H4 (cell line): ENCODE results near the gene PXK. TPM values are rescaled to one million over a fixed set of nuclear protein-coding genes. Genes with fewer than 3 reads are reported as not detected.
"Not testable (repeated sequence)": the region's sequence is repeated elsewhere in the genome, so short reads cannot be mapped to it uniquely, and the experiment has no call there.

Source experiments
- DNase-seq: peaks from one replicate; pipeline ENCODE4 v3.0.0-alpha.2; 2015; ENCODE audit warnings: low spot score
- total RNA-seq: library from RNA; depleted of rRNA; stranded (reverse); fragments of >200 nt; shearing (Covaris generic); gene quantifications from 2 replicates; pipeline ENCODE4 v1.2.3, GENCODE V29; 2014; rRNA removed

PXK gene
- total RNA-seq = 41.7 and 48.8 TPM in 2 replicates

GRCh38 chr3:58332575-58333188 is at the start of gene PXK:
Gene PXK, plus strand, starts transcription at chr3:58332892. Its CDS starts 97 bp downstream, at chr3:58332989.
- peak; percentile 28 for DNase-seq

GRCh38 chr3:58285334-58285733 is 47.4 kb upstream of the PXK start:
- DNase-seq = no peak

- DNase-seq = no peak
Measured at GRCh38 chr3:58287354-58287753, 45.3 kb upstream of the PXK start.

GRCh38 chr3:58288011-58288728 is 44.5 kb upstream of the PXK start:
- no peak for DNase-seq

GRCh38 chr3:58288964-58289613 is 43.6 kb upstream of the PXK start:
- DNase-seq = not testable (repeated sequence)

- not testable (repeated sequence) for DNase-seq
Measured at GRCh38 chr3:58290446-58290845, 42.2 kb upstream of the PXK start.

GRCh38 chr3:58291671-58292338 is 40.9 kb upstream of the PXK start:
- no peak for DNase-seq

GRCh38 chr3:58292866-58293265 is 39.8 kb upstream of the PXK start:
- DNase-seq = no peak

- DNase-seq = no peak
Measured at GRCh38 chr3:58293516-58293915, 39.2 kb upstream of the PXK start.

GRCh38 chr3:58296269-58296668 is 36.4 kb upstream of the PXK start:
- no peak for DNase-seq

GRCh38 chr3:58296843-58297242 is 35.8 kb upstream of the PXK start:
- no peak for DNase-seq

- no peak for DNase-seq
Measured at GRCh38 chr3:58298190-58298589, 34.5 kb upstream of the PXK start.

GRCh38 chr3:58299075-58299474 is 33.6 kb upstream of the PXK start:
- DNase-seq = no peak

GRCh38 chr3:58299839-58300516 is 32.7 kb upstream of the PXK start:
- no peak for DNase-seq

GRCh38 chr3:58305882-58306711 is 26.6 kb upstream of the PXK start, which contains the start of the genes HTD2 and RPP14:
Gene HTD2, plus strand, starts transcription at chr3:58306520. Its CDS starts 11,094 bp downstream, at chr3:58317614.
Gene RPP14, plus strand, starts transcription at chr3:58306245. Its CDS starts 4,085 bp downstream, at chr3:58310330.
- peak; percentile 92 for DNase-seq

GRCh38 chr3:58307639-58308215 is 25.0 kb upstream of the PXK start:
- DNase-seq = peak; percentile 23

GRCh38 chr3:58308728-58309127 is 24.0 kb upstream of the PXK start:
- DNase-seq = no peak

GRCh38 chr3:58317811-58318210 is 14.9 kb upstream of the PXK start:
- DNase-seq = no peak

GRCh38 chr3:58321791-58322190 is 10.9 kb upstream of the PXK start:
- no peak for DNase-seq

- no peak for DNase-seq
Measured at GRCh38 chr3:58322793-58323192, 9.9 kb upstream of the PXK start.
